Effector memory CD8-positive, alpha-beta T cell (primary cell): ENCODE data around the gene SLC2A3.
"Not testable (repeated sequence)": the region's sequence is repeated elsewhere in the genome, so short reads cannot be mapped to it uniquely, and the experiment has no call there.

Experiments
- ATAC-seq: fragments of 150-1000 bp; cut with Tn5 transposase; replicated peaks from 2 replicates; pipeline ENCODE4 v1.10.0; 2021; ENCODE audit warnings: mild to moderate bottlenecking, moderate library complexity
- DNase-seq, 3 experiments: peaks; one replicate each; pipeline ENCODE4 v3.0.0; 2021
- H3K27ac Mint-ChIP-seq, 2 donors: one replicate each; pipeline ENCODE4 v1.8.0; 2022; ENCODE audit warnings: mild to moderate bottlenecking in 2 of 2, mixed read lengths in 2 of 2, moderate library complexity in 2 of 2
- H3K27me3 Mint-ChIP-seq, 2 donors: one replicate each; pipeline ENCODE4 v1.8.0; 2022; ENCODE audit warnings: mixed read lengths in 2 of 2
- H3K36me3 Mint-ChIP-seq: one replicate; pipeline ENCODE4 v1.8.0; 2022; ENCODE audit warnings: mild to moderate bottlenecking, moderate library complexity, mixed read lengths; ENCODE audit not compliant: insufficient read depth
- H3K4me1 Mint-ChIP-seq, 2 donors: one replicate each; pipeline ENCODE4 v1.8.0; 2022; ENCODE audit warnings: low read depth in 2 of 2, mixed read lengths in 2 of 2
- H3K4me3 Mint-ChIP-seq, 2 donors: one replicate each; pipeline ENCODE4 v1.8.0; 2022; ENCODE audit warnings: mild to moderate bottlenecking in 2 of 2, mixed read lengths in 2 of 2, moderate library complexity in 2 of 2
- H3K9me3 Mint-ChIP-seq, 2 donors: one replicate each; pipeline ENCODE4 v1.8.0; 2022; ENCODE audit warnings: mixed read lengths in 2 of 2

The SLC2A3 gene

DNA sequence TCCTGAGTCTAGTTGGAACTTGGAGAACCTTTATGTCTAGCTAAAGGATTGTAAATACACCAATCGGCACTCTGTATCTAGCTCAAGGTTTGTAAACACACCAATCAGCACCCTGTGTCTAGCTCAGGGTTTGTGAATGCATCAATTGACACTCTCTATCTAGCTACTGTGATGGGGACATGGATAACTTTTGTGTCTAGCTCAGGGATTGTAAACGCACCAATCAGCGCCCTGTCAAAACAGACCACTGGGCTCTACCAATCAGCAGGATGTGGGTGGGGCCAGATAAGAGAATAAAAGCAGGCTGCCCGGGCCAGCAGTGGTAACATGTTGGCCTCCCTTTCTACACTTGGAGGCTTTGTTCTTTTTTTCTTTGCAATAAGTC is 54.3 kb downstream of the SLC2A3 start:
- H3K9me3 Mint-ChIP-seq, H3K27me3 Mint-ChIP-seq, H3K36me3 Mint-ChIP-seq, H3K4me1 Mint-ChIP-seq, DNase-seq, H3K4me3 Mint-ChIP-seq, ATAC-seq, H3K27ac Mint-ChIP-seq: not testable (repeated sequence)

DNA sequence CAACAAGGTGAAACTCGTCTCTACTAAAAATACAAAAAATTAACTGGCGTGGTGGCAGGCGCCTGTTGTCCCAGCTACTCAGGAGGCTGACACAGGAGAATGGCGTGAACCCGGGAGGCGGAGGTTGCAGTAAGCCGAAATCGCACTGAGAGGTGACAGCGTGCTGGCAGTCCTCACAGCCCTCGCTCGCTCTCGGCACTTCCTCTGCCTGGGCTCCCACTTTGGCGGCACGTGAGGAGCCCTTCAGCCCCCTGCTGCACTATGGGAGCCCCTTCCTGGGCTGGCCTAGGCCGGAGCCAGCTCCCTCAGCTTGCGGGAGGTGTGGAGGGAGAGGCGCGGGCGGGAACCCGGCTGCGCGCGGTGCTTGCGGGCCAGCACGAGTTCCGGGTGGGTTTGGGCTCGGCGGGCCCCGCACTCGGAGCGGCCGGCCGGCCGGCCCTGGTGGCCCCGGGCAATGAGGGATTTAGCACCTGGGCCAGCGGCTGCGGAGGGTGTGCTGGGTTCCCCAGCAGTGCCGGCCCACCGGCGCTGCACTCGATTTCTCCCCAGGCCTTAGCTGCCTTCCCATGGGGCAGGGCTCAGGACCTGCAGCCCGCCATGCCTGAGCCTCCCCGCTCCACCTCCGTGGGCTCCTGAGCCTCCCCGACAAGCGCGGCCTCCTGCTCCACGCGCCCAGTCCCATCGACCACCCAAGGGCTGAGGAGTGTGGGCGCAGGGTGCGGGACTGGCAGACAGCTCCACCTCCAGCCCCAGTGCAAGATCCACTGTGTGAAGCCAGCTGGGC is 54.8 kb downstream of the SLC2A3 start:
- H3K4me1 Mint-ChIP-seq, H3K36me3 Mint-ChIP-seq, H3K4me3 Mint-ChIP-seq, H3K27ac Mint-ChIP-seq, H3K27me3 Mint-ChIP-seq, H3K9me3 Mint-ChIP-seq, ATAC-seq, DNase-seq: not testable (repeated sequence)

DNA sequence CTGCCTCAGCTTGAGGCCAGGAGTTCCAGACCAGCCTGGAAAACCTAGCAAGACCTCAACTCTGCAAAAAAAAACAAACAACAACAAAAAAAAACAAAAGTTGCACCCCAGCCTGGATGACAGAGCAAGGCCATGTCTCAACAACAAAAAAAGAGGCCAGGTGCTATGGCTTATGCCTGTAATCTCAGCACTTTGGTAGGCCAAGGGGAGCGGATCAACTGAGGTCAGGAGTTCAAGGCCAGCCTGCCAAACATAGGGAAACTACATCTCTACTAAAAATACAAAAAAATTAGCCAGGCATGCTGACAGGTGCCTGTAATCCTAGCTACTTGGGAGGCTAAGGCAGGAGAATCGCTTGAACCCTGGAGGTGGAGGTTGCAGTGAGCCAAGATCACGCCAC is 56.7 kb downstream of the SLC2A3 start:
- no peaks in the 10 kb centered on the region for H3K4me1 Mint-ChIP-seq
- H3K4me3 Mint-ChIP-seq: no peak overlapping the region
- no peak overlapping the region for H3K27ac Mint-ChIP-seq
- DNase-seq: no peak
- H3K27me3 Mint-ChIP-seq: peaks cover 0 to under 1% of the 10 kb centered on the region in 2 donors
- ATAC-seq: no peak
- H3K36me3 Mint-ChIP-seq: no peaks in the 10 kb centered on the region
- no peaks in the 10 kb centered on the region for H3K9me3 Mint-ChIP-seq

DNA sequence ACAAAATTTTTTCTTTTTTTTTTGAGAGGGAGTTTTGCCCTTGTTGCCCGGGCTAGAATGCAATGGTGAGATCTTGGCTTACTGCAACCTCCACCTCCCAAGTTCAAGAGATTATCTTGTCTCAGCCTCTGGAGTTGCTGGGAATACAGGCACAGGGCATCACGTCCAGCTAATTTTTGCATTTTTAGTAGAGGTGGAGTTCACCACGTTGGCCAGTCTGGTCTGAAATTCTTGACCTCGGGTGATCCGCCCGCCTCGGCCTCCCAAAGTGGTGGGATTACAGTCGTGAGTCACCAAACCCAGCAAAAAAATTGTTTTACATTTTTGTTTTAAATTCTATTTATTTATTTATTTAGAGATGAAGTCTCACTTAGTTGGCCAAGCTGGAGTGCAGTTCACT is 58.6 kb downstream of the SLC2A3 start:
- H3K36me3 Mint-ChIP-seq: peaks cover 3% of the 10 kb centered on the region
- peaks cover 10 to 18% of the 10 kb centered on the region in 2 donors for H3K27me3 Mint-ChIP-seq
- no peak for ATAC-seq
- H3K4me3 Mint-ChIP-seq: no peak overlapping the region
- no peaks in the 10 kb centered on the region for H3K4me1 Mint-ChIP-seq
- DNase-seq: no peak
- no peak overlapping the region for H3K27ac Mint-ChIP-seq
- no peaks in the 10 kb centered on the region for H3K9me3 Mint-ChIP-seq

DNA sequence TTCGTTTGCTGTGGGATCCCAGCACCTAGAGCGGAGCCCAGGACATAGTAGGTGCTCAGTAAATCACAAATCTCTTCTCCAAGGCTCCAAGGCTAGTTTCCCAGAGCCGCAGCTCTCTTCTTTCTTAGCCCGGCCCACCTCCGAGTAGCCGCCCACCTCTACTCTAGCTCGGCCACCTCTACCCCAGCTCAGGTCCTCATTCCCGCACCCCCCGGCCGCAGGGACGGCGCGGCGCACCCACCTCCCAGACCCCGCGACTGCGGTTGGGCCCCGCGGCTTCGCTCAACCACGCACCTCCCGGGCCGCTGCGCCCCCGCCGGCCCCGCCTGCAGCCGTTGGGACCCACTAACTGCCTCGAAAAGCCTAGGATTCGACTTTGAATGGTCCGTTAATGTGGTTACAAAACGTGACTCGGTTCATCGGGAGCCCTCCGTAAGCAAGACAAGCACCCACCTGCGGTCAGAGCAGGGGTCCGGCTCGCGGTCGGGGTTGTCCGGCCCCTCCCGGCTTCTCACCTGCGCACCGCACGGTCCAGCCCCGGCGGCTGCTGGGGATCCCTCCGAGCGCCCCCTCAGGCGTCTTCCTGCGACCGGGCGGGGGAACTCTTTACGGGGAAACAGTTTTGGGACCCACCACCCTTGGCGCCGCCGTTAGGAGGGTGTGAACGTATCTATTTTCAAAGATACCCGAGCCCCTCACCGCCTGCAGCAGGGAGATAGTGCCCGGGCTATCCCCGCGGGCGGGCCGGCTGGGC is 63.2 kb downstream of the SLC2A3 start, which contains the start of gene SLC2A14:
Gene SLC2A14 (minus strand): TSS at position 350 of the 754 bp plus-strand sequence. CDS start 3,035 bp downstream, outside the sequence.
- peaks cover 22 to 36% of the 10 kb centered on the region in 2 donors for H3K27me3 Mint-ChIP-seq
- no peak for ATAC-seq

DNA sequence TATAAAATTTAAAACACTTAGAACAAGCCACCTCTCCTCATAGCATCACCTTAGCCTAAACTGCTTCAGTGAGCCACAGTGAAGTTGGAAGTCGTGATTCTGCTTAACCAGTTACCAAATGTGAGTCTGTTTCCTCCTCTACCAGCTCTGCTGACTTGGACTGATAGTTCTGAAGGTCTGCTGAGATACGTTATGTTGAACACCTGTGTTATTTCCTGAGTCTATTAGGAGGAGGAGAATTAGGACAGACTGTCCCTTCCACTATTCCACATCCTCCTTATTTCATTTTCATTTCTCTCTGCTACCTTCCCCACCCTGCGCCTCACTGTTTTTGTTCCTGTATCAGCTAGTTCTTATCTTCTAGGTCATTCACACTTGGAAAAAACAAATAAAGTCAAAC is 65.7 kb downstream of the SLC2A3 start:
- peaks cover 22 to 36% of the 10 kb centered on the region in 2 donors for H3K27me3 Mint-ChIP-seq
- DNase-seq (no peak), ATAC-seq (no peak)
- peaks cover 3% of the 10 kb centered on the region for H3K36me3 Mint-ChIP-seq
- no peaks in the 10 kb centered on the region for H3K9me3 Mint-ChIP-seq
- H3K27ac Mint-ChIP-seq: no peak overlapping the region
- no peaks in the 10 kb centered on the region for H3K4me1 Mint-ChIP-seq
- H3K4me3 Mint-ChIP-seq: no peak overlapping the region

More for the DNA sequence above, 63.2 kb downstream of the SLC2A3 start, which contains the start of gene SLC2A14:
- no peaks in the 10 kb centered on the region for H3K4me1 Mint-ChIP-seq
- H3K4me3 Mint-ChIP-seq: no peak within 1 kb of the TSS
- no peak for DNase-seq
- H3K36me3 Mint-ChIP-seq: peaks cover 3% of the 10 kb centered on the region
- H3K9me3 Mint-ChIP-seq: no peaks in the 10 kb centered on the region
- no peak within 1 kb of the TSS for H3K27ac Mint-ChIP-seq
